Measurements from ENCODE around the gene HACD2. TPM values are rescaled to one million over a fixed set of nuclear protein-coding genes. Genes with fewer than 3 reads are reported as not detected.
"Not testable (repeated sequence)": the region's sequence is repeated elsewhere in the genome, so short reads cannot be mapped to it uniquely, and the experiment has no call there.

HACD2 gene
- total RNA-seq, 2 experiments from 2014 or later, result 30.7 to 31.0 TPM

DNA sequence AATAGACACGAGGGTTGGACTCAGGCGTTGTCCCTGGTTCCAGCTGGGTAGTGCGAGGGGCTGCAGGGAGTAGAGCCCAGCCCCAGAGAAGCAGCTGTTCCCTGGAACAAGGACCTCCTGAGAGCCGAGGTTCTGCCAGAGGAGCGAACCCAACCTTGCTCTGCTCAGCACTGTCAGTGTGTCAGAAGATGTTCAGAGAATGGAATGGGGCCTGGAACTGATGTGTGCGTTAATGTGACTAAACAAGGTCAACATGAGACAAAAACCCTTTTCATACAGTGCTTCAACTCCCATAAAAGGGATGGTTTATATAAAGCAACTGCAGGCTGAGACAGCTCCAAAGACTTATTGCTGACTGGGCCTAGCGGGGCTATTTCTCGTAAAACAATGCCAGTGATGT lies 35.5 kb upstream of the HACD2 start:
- no peaks in the 10 kb centered on the region for H3K9me3 Mint-ChIP-seq

DNA sequence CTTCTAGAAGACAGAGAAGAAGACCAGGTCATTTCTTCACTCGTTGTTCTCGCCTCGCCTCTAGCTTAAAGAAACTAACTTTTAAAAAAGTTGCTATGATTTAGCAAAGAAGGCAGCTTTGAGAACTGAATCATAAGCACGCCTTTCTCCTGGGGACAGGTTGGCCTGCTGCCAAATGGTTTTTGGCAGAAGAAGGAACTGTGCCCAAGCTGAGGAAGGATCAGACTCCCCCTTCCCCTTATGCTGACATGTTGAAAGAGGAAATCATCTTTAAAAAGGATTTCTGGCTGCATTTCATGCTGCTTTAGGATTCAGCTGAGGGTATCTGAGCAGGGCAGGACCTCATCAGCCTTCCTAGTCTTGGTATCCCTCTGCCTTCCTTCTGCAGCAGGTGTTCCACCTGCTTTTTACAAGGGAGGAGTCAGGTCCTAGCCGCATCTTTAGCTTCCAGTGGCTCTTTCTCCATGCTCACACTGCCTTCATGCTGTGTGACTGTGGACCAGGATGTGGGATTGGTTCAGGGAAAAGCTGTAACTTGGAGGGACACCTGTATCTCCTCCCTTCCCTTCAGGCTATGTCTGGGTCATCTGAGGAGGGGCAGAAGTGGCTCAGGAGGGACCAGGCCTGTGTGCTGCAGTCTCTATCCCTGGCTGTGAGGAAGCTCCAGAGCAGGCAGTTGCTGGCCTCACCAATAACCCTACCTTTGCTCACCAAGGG lies 34.1 kb upstream of the HACD2 start:
- Mint-ChIP-seq H3K4me1 (no peaks in the 10 kb centered on the region), H3K27me3 (no peaks in the 10 kb centered on the region), H3K36me3 (peaks cover 4% of the 10 kb centered on the region), H3K9me3 (no peaks in the 10 kb centered on the region), H3K27ac (no peak overlapping the region), H3K4me3 (no peak overlapping the region)
- DNase-seq, result no peak

More for the DNA sequence above, 35.5 kb upstream of the HACD2 start:
- Mint-ChIP-seq H3K27me3 (no peaks in the 10 kb centered on the region), H3K4me3 (no peak overlapping the region), H3K36me3 (no peaks in the 10 kb centered on the region), H3K27ac (no peak overlapping the region), H3K4me1 (no peaks in the 10 kb centered on the region)
- DNase-seq, result no peak

- H3K4me1 Mint-ChIP-seq, result no peaks in the 10 kb centered on the region
- H3K36me3 Mint-ChIP-seq, result peaks cover 4% of the 10 kb centered on the region
Observed at GRCh38 chr3:123618076-123618708, 33.3 kb upstream of the HACD2 start.

DNA sequence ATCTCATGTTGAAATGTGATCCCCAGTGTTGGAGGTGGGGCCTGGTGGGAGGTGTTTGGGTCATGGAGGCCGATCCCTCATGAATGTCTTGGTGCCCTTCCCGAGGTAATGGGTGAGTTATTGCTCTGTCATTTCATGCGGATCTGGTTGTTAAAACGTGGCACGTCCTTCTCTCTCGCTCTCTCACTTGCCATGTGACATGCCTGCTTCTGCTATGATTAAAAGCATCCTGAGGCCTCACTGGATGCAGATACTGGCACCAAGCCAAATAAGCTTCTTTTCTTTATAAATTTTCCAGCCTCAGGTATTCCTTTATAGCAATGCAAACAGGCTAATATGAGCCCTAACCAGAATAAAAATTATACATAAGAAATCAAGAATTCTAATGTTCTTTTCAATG lies 31.7 kb upstream of the HACD2 start:
- H3K27me3 Mint-ChIP-seq, result no peaks in the 10 kb centered on the region
- no peak overlapping the region for H3K27ac Mint-ChIP-seq
- no peaks in the 10 kb centered on the region for H3K9me3 Mint-ChIP-seq
- no peak for DNase-seq
- H3K4me1 Mint-ChIP-seq, result no peaks in the 10 kb centered on the region
- H3K4me3 Mint-ChIP-seq, result no peak overlapping the region
- H3K36me3 Mint-ChIP-seq, result peaks cover 5% of the 10 kb centered on the region

More at GRCh38 chr3:123618076-123618708, 33.3 kb upstream of the HACD2 start:
- no peaks in the 10 kb centered on the region for H3K27me3 Mint-ChIP-seq
- no peak for DNase-seq
- H3K9me3 Mint-ChIP-seq, result no peaks in the 10 kb centered on the region
- no peak overlapping the region for H3K27ac Mint-ChIP-seq
- H3K4me3 Mint-ChIP-seq, result no peak overlapping the region

- H3K36me3 Mint-ChIP-seq, result peaks cover 5% of the 10 kb centered on the region
- DNase-seq, result no peak
- no peak overlapping the region for H3K4me3 Mint-ChIP-seq
- H3K4me1 Mint-ChIP-seq, result peaks cover 2% of the 10 kb centered on the region
- H3K27me3 Mint-ChIP-seq, result no peaks in the 10 kb centered on the region
- H3K9me3 Mint-ChIP-seq, result no peaks in the 10 kb centered on the region
- no peak overlapping the region for H3K27ac Mint-ChIP-seq
Observed at GRCh38 chr3:123613543-123613942, 28.7 kb upstream of the HACD2 start.

DNA sequence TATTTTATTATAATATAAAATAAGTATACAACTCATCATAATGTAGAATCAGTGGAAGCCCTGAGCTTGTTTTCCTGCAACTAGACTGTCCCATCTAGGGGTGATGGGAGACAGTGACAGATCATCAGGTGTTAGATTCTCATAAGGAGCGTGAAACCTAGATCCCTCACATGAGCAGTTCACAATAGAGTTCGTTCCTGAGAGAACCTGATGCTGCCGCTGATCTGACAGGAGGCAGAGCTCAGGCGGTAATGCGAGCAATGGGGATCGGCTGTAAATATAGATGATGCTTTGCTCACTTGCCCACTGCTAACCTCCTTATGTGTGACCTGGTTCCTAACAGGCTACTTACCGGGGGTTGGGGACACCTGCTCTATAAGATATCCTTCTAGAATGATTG lies 26.8 kb upstream of the HACD2 start:
- not testable (repeated sequence) for H3K27me3 Mint-ChIP-seq, H3K4me1 Mint-ChIP-seq, H3K36me3 Mint-ChIP-seq, H3K4me3 Mint-ChIP-seq, DNase-seq, H3K9me3 Mint-ChIP-seq, H3K27ac Mint-ChIP-seq

GRCh38 chr3:123611082-123611481 lies 26.2 kb upstream of the HACD2 start:
- H3K9me3 Mint-ChIP-seq, result no peaks in the 10 kb centered on the region
- H3K27ac Mint-ChIP-seq, result no peak overlapping the region
- no peak for DNase-seq
- no peaks in the 10 kb centered on the region for H3K27me3 Mint-ChIP-seq
- H3K4me3 Mint-ChIP-seq, result no peak overlapping the region
- peaks cover 7% of the 10 kb centered on the region for H3K36me3 Mint-ChIP-seq
- H3K4me1 Mint-ChIP-seq, result peaks cover 8% of the 10 kb centered on the region

GRCh38 chr3:123610331-123610730 lies 25.5 kb upstream of the HACD2 start:
- Mint-ChIP-seq H3K36me3 (peaks cover 7% of the 10 kb centered on the region), H3K4me1 (peaks cover 11% of the 10 kb centered on the region), H3K27ac (no peak overlapping the region), H3K9me3 (no peaks in the 10 kb centered on the region), H3K27me3 (no peaks in the 10 kb centered on the region), H3K4me3 (no peak overlapping the region)
- no peak for DNase-seq

DNA sequence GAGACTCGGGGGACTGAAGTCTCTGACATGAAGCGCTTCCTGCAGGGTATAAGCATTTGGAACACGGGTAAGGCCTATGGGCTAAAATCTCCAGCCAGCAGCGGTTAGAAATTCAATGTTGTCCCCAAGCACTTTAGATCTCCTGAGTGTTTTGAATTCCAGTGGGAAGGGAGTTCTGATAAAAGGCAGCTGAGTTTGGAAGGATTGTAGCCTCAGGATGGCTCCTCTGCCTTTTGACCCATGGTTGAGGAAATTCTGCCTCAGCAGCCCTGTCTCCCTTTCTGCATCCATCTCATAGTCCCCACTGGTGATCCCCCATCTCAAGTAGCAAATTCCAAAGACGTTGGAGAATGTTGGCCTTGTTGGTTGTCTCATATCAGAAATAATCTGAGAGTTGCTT lies 24.2 kb upstream of the HACD2 start:
- no peak for DNase-seq
- Mint-ChIP-seq H3K4me1 (peaks cover 18% of the 10 kb centered on the region), H3K4me3 (no peak overlapping the region), H3K36me3 (peaks cover 5% of the 10 kb centered on the region), H3K27ac (no peak overlapping the region), H3K27me3 (no peaks in the 10 kb centered on the region), H3K9me3 (no peaks in the 10 kb centered on the region)

- Mint-ChIP-seq H3K27ac (no peak overlapping the region), H3K36me3 (peaks cover 4% of the 10 kb centered on the region), H3K4me3 (no peak overlapping the region), H3K27me3 (no peaks in the 10 kb centered on the region), H3K9me3 (no peaks in the 10 kb centered on the region), H3K4me1 (peaks cover 18% of the 10 kb centered on the region)
- DNase-seq, result no peak
Observed at GRCh38 chr3:123608263-123608937, 23.5 kb upstream of the HACD2 start.

- Mint-ChIP-seq H3K4me1 (peaks cover 18% of the 10 kb centered on the region), H3K9me3 (no peaks in the 10 kb centered on the region), H3K4me3 (no peak overlapping the region), H3K36me3 (peaks cover 2% of the 10 kb centered on the region), H3K27ac (no peak overlapping the region), H3K27me3 (no peaks in the 10 kb centered on the region)
- no peak for DNase-seq
Observed at GRCh38 chr3:123606527-123606926, 21.7 kb upstream of the HACD2 start.

GRCh38 chr3:123605789-123606234 lies 21.0 kb upstream of the HACD2 start:
- no peak overlapping the region for H3K27ac Mint-ChIP-seq
- peaks cover 18% of the 10 kb centered on the region for H3K4me1 Mint-ChIP-seq
- H3K27me3 Mint-ChIP-seq, result no peaks in the 10 kb centered on the region
- no peak overlapping the region for H3K4me3 Mint-ChIP-seq
- peaks cover 3% of the 10 kb centered on the region for H3K36me3 Mint-ChIP-seq
- no peaks in the 10 kb centered on the region for H3K9me3 Mint-ChIP-seq
- DNase-seq, result no peak

DNA sequence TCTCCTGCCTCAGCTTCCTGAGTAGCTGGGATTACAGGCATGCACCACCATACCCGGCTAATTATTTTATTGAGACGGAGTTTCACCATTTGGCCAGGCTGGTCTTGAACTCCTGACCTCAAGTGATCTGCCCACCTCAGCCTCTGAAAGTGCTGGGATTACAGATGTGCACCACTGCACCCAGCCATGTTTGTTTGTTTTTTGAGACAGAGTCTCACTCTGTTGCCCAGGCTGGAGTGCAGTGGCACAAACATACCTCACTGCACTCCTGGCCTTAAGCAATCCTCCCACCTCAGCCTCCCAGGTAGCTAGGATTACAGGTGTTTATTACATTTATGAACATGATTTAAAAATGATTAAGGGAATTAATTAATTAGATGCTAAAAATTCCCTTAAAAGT lies 18.3 kb upstream of the HACD2 start:
- peaks cover 16% of the 10 kb centered on the region for H3K4me1 Mint-ChIP-seq
- DNase-seq, H3K4me3 Mint-ChIP-seq: not testable (repeated sequence)

GRCh38 chr3:123602325-123602724 lies 17.5 kb upstream of the HACD2 start:
- no peaks in the 10 kb centered on the region for H3K9me3 Mint-ChIP-seq
- H3K27ac Mint-ChIP-seq, result no peak overlapping the region
- peaks cover 16% of the 10 kb centered on the region for H3K4me1 Mint-ChIP-seq
- no peak for DNase-seq
- peaks cover 22% of the 10 kb centered on the region for H3K36me3 Mint-ChIP-seq
- H3K27me3 Mint-ChIP-seq, result no peaks in the 10 kb centered on the region
- H3K4me3 Mint-ChIP-seq, result no peak overlapping the region

More for the DNA sequence above, 18.3 kb upstream of the HACD2 start:
- peaks cover 19% of the 10 kb centered on the region for H3K36me3 Mint-ChIP-seq
- H3K27ac Mint-ChIP-seq, H3K27me3 Mint-ChIP-seq, H3K9me3 Mint-ChIP-seq: not testable (repeated sequence)

GRCh38 chr3:123600863-123601262 lies 16.0 kb upstream of the HACD2 start:
- not testable (repeated sequence) for H3K9me3 Mint-ChIP-seq, H3K27me3 Mint-ChIP-seq

More at GRCh38 chr3:123600863-123601262, 16.0 kb upstream of the HACD2 start:
- H3K27ac Mint-ChIP-seq, H3K4me1 Mint-ChIP-seq, DNase-seq, H3K4me3 Mint-ChIP-seq: not testable (repeated sequence)
- peaks cover 21% of the 10 kb centered on the region for H3K36me3 Mint-ChIP-seq

All from activated naive CD8-positive, alpha-beta T cell treated with anti-CD3 and anti-CD28 coated beads for 36 hours (primary cell).